Stimulated activated CD4-positive, alpha-beta T cell treated with anti-CD3 and anti-CD28 coated beads, Interleukin-1b, Interleukin-23, amount 100 ng/mL, for 24 hours (primary cell): ENCODE results near the gene TNRC18.

ENCODE experiments used
- DNase-seq, 4 experiments: peaks; one replicate each; pipeline ENCODE4 v3.0.0-alpha.2; 2020; ENCODE audit warnings: low read depth in 4 of 4, low spot score in 1 of 4

TNRC18 gene

DNA sequence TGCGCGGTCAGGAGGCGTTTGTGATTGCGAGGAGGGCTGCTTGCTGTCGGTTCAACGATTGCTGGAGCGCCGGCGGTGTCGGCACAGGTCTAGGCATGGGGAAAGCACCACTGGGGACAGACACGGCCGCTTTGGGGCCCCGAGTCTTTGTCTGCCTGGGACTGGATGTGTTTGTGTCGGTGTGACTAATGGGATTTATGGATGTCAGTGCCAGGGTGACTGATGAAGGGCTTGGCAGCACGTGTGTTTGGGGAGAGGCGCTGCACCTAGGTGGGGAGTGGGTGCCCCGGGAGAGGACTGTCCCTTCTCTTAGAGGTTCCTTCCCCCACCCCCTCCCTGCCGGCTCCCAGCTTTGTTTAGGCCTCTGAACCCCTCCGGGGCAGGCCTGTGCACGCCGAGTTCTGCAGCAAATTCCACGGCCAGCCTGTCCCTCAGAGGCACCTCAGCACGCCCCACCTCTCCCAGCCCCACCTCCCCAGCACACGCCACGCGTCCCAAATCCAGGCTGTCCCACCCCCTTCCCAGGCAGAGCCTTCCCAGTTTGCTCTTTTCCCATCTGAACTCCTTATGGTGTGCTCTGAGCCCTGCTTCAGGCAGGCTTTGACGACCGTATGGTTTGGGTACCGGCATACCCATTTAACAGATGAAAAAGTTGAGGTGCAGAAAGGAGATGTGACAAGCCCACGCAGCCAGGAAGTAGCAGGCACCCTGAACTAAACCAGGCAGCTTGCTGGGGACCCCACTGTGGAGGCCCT, 6.4 kb upstream of the TNRC18 start:
- no peak for DNase-seq

DNA sequence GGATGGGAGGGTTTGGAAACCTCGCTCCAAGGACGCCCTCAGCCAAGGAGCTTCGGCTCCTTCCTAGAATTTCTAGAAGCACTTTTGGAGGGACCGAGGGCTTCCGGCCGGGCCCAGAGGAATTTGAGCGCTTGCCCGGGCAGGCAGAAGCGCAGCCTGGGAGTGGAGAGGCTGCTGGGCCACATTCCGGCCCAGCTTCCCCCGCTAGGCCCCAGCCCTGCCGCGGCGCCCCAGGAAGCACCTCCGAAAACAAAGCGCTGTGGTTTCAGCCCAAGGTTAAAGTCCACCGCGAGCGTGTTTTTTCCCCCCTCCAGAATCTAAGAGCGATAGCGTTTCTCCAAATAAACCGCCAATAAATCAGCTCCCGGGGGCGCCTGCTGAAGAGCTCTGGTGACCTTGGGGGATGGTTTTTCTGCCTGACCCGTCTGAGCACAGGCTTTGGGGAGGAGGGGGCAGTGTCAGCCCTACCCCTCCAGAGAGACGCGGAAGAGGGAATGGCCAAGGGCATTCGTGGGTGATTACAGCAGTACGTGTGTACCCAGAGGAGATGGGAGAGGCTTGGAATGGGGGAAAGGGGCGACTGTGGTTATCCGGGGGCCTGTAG, 5.7 kb upstream of the TNRC18 start:
- no peak for DNase-seq

DNA sequence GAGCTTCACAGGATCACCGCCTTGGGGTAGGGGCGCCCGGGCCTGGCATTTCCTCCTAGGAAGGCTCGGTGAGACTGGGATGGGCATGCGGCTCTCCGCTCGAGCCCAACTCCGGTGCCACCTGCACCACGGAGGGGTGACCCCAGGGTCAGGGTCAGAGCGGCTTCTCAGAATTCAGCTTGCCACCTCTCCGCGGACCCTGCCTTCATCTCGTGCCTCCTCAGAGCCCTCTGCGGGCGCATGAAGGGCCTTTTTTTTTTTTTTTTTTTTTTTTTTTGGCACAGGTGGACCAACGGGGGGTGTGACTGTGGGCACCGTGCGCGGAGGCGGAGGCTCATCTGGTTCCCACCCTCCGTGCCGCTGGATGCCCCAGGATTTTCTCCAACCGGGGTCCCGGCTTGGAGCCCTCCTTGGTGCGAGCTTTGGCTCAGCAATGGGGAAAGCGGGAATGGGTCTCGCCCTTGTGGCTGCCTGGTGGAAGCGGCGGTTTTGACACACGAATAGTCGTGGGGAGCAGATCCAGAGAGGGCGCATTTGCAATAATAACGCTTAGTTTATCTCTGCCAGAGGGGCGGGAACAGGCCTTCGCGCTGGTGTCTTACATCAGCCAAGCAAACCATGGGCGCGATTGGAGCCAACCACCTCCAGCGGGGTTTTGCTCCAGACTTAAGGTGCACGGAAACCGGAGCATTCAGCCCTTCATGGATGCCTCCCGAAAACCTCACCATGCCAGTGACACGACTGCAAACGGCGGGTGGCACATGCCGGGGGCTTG, 5.0 kb upstream of the TNRC18 start:
- no peak for DNase-seq

DNA sequence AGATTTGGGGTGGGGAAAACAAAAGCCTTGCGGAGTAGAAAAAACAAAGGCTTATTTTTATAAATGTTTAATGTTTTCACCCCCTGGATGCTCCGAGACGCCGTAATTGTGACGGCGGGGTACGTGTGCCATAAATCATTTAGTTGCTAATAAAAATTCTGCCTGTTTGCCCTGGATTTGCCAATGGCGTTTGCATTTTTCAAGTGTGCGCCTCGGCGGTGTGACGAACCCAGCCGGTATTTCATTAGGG, 2.5 kb upstream of the TNRC18 start:
- DNase-seq, result no peak

DNA sequence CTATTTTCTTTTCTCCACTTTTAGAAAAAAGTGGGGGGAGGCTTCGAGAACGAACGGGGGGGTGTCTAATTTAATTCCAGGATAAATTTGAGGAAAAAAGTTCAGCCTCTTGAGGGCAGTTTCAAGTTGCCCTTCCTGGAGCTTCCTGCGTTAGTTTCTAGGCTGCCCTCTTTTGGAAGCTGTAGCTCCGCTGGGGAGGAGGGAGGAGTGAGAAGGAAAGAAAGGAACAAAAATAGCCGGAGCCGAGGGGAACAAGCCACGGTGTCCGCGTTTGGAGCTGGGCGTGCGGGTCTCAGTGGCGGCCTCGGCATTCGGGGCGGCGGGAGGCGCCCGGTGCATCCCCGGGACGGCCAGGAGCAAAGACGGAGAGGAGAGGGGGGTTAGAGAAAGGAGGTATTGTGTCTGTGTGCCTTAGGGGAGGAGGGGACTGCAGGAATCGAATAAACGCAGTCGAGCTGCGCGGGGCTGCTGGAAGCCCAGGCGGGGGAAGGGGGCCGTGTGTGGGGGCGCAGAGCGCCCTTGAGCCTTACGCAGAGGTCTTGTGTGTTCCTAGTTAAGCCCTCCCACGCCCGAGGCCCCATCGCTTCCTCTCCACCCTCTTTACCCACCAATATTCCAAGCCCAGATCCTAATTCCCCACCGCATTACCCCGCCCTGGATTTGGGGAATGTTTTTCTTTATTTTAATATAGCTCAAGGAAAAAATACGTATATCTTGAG, 2.0 kb upstream of the TNRC18 start:
- DNase-seq, result no peak

DNA sequence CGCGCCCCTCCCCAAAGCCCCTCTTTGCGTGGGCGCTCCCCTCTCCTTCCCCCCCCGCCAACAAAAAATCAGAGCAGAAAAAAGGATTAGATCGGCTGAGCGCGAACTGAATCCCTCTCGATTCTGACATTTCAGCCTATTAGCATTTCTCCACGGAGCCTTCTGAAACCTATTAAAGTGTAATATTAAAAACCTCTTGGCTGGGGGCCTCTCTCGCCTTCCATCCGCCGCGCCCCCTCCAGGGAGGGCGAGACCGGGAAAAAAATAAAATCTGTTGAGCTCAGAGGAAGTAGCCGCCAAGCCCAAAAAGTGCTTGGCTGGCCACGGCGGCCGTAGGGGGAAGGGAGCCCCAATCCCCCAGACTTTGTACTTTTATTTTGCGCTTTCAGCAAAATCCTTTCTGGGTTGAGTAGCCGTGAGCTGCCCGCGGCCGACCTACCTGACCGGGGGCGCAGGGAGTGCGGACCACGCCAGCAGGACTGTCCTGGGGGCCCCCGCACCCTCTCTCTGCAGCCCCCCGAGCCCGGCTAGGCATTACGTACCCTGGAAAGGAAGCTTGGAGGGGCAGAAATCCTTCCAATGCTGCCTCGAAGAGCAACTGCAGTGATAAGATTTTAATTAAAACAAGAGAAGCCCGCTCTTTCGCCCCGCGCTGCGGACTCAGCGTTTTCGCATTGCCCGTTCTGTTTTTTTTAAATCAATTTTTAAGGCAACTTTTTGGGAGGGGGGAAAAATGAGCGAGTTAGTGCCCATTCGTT, 1.3 kb upstream of the TNRC18 start:
- DNase-seq, result no peak

DNA sequence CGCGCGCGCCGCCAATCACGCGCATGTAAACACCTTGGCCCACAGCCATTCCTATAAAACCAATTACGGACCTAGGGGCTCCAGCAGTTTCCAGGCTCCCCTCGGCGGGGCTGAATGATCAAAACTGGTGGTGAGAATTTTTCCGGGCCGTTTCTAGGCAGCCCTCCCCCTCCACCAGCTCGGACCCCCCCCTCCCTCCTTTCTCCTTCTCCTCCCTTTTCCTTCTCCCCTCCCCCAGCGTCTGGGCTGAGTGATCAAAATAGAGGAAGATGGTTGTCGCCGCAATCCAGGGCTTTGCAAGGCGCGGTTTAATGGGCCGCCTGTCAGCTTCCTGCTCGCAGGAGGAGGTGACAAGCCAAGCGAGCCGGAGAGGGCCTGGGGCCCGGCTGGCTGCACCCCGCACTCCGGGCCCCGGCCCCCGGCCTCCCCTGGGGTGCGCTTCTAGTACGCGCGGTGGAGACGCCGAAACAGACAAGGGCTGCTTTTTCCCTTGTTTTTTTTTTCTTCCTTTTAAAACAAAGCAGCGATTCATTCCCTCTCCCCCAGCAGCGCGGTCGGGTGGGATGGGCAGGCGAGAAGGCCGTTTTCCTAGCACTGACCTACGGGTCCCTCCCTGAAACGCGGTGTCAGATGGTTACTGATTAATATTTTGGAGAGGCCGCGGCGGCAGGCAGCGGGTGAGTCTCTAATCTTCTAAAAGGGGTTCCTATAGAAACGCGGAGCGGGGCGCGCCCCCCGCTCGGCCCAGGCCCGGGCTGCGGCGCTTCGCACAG, 528 bp upstream of the TNRC18 start:
- DNase-seq, result no peak

DNA sequence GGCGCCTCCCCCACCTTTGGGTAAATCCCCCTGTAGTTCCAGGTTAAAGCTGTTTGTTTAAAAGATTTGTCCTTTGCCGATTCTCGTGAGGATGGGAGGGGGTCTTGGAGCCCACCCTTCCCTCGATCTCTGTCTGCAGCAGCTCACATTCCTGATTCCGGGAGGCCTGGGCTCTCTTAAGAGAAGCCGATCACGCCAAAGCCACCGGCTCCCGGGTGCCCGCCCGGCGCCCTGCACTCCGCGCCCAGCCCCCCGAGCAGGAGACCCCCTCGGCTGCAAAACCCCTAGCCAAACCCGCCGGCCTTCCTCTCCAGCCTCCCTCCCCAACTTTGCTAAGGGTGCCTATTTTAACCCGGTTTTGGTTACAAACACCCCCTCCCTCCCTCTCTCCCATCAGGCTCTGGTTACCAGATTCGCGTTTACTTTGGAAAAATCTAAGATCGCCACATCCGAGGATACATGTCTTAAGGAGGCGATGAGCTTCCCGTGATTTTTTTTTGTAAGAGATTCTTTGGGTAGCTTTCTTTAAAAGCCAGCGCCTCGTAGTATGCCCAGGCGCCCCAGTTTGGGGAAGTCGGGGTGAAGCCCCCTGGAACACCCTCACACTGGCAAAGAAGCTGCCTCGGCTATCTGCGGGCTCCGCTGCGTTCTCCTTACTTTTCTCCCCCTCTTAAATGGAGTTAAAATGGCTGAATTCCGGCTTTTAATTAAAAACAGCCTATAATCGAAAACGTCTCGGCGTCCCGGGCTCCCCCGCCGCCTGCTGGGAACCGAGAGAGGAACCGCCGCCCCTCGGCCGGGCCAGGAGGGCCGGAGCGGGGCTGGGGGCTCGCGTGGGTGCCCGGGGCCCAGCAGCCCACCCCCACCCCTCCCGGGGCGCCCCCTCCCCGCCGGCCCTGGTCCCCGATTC, 983 bp downstream of the TNRC18 start:
- DNase-seq, result no peak

DNA sequence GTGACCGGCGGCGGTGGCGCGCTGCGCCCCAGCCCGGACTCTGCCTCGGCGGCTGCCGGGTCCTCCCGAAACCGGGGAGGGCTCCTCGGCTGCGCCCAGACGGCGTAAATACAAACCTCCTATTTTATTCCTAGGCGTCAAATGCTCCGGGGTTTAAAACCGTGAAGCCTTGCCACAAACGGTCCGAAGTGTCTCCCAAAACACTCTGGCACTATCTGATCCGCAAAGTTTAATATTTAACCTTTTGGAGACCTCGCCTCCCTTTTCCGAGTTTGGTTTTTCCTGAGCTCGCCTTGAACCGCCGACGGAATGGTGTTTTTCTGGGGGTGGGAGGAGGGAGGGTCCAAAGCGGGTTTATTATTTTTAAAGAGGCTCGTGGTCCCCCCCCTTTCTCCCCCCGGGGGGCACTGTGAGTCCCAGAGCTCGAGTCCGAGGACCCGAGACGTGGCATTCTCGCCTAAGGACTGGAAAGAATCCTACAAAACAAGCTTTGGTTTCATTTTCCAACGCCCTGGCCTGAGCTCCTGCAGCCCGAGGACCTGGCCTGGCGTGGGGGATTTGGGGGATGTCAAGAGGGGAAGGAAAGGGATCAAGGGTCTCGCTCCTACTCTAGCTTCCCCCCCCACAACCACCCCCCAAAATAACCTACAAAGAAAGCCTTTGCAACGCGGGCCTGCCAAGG, 1.8 kb downstream of the TNRC18 start:
- DNase-seq, result no peak

DNA sequence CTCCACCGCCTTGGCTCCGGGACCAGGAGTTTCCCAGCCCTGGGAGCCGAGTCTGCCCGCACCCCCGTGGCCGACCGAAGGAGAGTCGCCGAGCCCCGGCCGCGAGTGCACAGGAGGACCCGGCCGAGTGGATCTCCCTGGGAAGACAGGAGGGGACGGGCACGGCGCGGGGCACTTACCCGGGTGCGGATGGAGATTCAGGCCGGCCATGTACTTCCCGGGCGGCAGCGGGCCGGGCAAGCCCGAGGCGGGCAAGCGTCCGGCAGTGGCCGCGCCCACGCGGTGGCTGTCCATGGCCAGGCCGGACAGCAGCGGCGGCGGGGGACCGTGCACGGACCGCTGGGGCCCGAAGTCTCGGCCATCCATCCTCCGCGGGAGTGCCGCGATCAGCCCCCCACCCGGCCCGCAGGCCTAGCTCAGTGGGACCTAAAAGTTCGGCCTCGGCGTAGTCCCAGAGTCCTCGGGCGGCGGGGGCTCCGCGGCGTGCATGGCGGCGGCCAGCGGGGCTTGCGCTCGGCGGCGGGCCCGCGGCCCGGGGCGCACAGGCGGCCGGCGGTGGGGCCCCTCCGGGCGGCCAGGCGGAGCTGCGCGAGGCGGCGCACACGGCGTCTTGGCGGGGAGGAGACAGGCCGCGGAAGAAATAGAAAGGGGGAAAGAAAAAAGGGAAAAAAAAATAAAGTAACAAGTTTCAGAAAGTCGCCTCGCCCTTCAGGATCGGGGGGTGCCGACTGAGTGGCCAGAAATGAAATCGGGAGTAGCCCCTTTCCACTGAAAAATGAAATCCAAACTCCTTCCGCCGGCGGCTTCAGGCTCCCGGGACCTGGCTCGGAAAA, 2.5 kb downstream of the TNRC18 start:
- no peak for DNase-seq

DNA sequence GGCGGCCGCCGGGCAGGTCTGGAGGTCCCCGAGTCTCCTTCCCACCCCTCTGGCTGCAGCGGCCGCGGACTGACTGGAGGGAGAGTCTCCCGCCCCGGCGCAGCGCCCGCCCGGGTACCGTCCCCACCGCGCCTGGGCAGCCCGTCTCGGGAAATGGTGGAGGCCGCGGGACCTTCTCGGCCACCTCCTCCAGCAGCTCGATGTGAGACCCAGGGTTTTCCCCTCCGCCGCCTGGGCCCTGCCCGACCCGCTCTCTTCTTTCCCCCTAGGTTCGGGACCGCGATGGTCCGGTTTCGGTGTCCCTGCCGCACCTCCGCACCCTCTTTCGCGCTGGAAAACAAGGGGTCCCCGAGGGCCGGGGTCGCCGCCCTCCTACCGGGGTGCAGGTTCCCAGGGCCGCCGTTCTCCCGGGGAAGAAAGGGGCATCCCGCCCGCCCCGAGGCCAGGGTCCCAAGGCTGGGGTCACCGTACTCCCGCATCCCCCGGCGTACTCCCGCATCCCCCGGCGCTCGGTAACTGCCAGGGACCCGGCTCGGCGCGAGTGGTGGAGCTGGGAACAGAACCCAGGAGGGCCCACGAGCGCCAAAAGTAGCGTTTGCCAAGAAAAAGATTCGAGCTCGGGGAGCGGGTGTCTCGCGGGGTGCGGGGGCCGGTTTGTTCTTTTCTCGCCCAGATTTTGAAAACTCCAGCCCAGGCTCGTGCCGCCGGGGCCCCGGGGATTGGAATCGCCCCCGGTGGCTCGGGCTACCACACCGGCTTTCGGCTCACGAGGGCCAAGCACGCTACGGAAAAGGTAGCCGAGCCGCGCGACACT, 3.4 kb downstream of the TNRC18 start:
- DNase-seq, result no peak

DNA sequence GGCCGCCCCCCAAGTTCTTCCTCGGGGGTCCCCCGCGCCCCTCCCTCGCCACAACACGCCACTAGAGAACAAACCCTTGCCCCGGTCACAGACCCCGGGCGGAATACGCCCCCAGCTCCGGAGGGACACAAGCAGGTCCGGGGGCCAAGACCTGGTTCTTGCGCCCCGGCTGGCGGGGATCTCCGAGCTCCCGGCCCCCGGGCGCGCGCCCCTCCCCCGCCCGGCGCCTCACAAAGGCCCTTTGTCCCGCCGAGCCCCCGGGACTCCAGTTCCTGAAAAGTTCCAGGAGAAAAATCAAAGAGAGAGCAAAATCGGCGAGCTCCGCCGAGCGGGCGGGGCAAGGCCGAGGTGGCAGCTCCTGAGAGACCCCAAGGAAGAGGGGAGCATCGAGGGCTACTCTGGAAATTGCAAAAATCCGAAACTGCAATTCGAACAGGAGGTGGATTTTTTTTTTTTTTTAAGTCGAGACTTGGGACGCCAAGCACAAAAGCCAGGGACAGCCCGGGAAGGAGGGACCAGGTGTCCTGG, 4.0 kb downstream of the TNRC18 start:
- no peak for DNase-seq

DNA sequence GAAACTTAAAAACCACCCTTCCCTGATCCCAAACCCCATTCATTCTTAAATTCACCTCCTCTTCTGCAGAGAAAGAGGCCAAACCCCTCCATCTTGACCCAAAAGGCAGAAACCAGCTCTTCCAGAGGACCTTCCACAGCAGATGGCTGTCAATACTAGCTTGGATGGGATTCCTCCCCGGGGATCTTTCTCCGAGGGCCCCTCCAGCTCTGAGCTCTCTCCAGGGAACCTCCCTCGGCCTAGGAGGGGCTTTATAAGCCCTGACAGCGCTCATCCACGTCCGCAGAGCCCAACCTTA, 5.4 kb downstream of the TNRC18 start:
- DNase-seq, result no peak

DNA sequence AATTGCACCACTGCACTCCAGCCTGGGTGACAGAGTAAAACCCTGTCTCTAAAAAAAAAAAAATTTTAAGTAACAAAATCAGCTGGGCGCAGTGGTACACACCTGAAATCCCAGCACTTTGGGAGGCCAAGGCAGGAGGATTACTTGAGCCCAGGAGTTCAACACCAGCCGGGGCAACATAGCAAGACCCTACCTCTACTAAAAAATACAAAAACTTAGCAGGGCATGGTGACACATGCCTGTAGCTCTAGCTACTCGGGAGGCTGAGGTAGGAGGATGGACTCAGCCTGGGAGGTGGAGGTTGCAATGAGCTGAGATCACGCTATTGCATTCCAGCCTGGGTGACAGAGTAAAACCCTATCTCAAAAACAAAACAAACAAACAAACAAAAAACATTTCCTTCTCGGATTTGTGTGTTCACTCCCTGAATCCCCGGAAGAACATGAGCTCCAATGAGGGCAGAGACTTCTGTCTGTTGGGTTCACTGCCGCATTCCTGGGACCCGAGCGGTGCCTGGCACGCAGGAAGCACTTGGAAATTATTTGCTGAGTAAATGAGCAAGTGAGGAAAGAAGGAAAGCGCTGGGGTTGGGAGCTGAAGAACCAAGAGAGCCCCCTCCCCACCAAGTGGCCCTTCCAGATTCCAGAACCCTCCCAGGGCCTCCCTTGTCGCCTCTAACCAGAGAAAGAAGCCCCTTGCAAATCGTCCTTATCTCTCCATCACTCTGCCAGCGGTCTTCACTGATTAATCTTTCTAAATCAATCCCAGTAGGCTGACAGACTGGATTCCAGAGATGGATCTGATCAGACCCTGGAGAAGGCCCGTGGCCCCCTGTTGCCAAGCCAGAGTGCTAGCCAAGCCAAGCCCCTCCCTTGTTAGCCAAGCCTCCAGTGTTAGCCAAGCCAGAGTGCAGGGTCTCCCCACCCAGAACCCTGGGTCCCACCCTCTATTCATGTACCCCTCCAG, 6.2 kb downstream of the TNRC18 start:
- DNase-seq, result no peak

DNA sequence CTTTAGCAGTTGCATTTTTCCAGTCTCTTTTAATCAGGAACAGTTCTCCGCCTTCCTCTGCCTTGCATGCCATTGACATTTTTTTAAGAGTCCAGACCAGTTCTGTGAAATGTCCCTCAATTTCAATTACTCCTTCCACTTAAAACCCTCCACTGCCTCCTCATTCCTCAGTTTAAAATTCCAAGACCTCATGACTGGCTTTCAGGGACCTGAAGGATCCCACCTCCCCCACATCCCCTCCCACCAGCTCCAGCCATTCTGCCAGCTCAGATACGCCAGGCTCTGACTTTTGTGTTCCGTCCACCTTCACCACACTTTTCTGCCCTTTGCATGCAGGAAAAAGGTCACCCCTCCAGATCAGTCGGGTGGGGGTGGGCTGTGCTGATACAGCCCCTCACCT, 8.7 kb downstream of the TNRC18 start:
- DNase-seq, result no peak

DNA sequence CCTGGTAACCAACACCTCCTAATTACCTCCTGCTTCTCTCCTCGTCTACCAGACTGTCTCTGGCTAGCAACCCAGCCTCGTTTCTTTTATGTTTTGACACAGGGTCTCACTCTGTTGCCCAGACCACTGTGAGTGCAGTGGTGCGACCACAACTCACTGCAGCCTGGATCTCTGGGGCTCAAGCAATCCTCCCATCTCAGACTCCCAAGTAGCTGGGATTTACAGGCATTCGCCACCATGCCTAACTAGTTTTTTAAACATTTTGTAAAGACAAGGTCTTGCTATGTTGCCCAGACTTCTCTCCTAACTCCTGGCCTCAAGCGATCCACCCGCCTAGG, 10.2 kb downstream of the TNRC18 start:
- no peak for DNase-seq
